ENCODE results near the gene SHANK3. TPM values are rescaled to one million over a fixed set of nuclear protein-coding genes. Genes with fewer than 3 reads are reported as not detected.

The SHANK3 gene
- total and polyA plus RNA-seq, 2 of the 8 experiments (the other 6 are each of a cell fraction or from before 2014, with no cell fraction given) = 1.5 to 6.0 TPM

GRCh38 chr22:50670914-50671538, 1.6 kb upstream of the SHANK3 start (continued):
- TF ChIP-seq SIRT6 (IDR thresholded peaks at IDR 0.05; ENCODE audit: low read length) = no peak
- no peak for TF ChIP-seq BRCA1 (IDR thresholded peaks at IDR 0.05; ENCODE audit: low read depth, low read length)
